ENCODE measurements around the gene ZNF774.
"Not testable (repeated sequence)": the region's sequence is repeated elsewhere in the genome, so short reads cannot be mapped to it uniquely, and the experiment has no call there.

The ZNF774 gene

GRCh38 chr15:90407871-90408317 is 55.8 kb downstream of the ZNF774 start:
- DNase-seq (ENCODE audit: insufficient read length, low spot score) (no peak), FAIRE-seq (no peak)
- no peak for TF ChIP-seq CTCF (IDR thresholded peaks at IDR 0.05; ENCODE audit: insufficient read depth, missing control alignments)

GRCh38 chr15:90408657-90409056 is 56.6 kb downstream of the ZNF774 start:
- DNase-seq (ENCODE audit: insufficient read length, low spot score) (no peak), FAIRE-seq (no peak)
- no peak for TF ChIP-seq CTCF (IDR thresholded peaks at IDR 0.05; ENCODE audit: insufficient read depth, missing control alignments)

- DNase-seq (ENCODE audit: insufficient read length, low spot score); FAIRE-seq: not testable (repeated sequence)
These were observed 57.5 kb downstream of the ZNF774 start for GRCh38 chr15:90409587-90409986.

GRCh38 chr15:90410316-90410715 is 58.2 kb downstream of the ZNF774 start:
- FAIRE-seq; DNase-seq (ENCODE audit: insufficient read length, low spot score): not testable (repeated sequence)

- FAIRE-seq: no peak
- TF ChIP-seq CTCF (IDR thresholded peaks at IDR 0.05; ENCODE audit: insufficient read depth, missing control alignments): no peak
These were observed 59.1 kb downstream of the ZNF774 start for GRCh38 chr15:90411176-90411575.

More at GRCh38 chr15:90411176-90411575, 59.1 kb downstream of the ZNF774 start:
- DNase-seq (ENCODE audit: insufficient read length, low spot score): no peak

Data from D721Med (cell line).